Aorta (tissue), 5 donors: Measurements from ENCODE around the gene TRPM8. TPM values are rescaled to one million over a fixed set of nuclear protein-coding genes. Genes with fewer than 3 reads are reported as not detected.

Source experiments
- ATAC-seq: fragments of 200-7000 bp; cut with Tn5 transposase; one replicate; pipeline ENCODE4 v1.9.1; 2022; ENCODE audit warnings: moderate library complexity; ENCODE audit not compliant: low FRiP score
- DNase-seq, 2 donors: peaks; one replicate each; pipeline ENCODE4 v3.0.0-alpha.2; 2020
- H3K27ac ChIP-seq, 2 donors: one replicate each; pipeline ENCODE4 v1.5.1; 2013; ENCODE audit warnings: low read length in 2 of 2, mild to moderate bottlenecking in 2 of 2, moderate library complexity in 2 of 2, control low read depth in 1 of 2, inconsistent platforms in 1 of 2, low read depth in 1 of 2
- H3K27me3 ChIP-seq, 2 donors: one replicate each; pipeline ENCODE4 v1.6.1; 2013; ENCODE audit warnings: control low read depth in 1 of 2, low read length in 1 of 2, mild to moderate bottlenecking in 1 of 2, moderate library complexity in 1 of 2; ENCODE audit not compliant: insufficient read depth in 2 of 2, control insufficient read depth in 1 of 2
- H3K36me3 ChIP-seq, 2 donors: one replicate each; pipeline ENCODE4 v1.6.1; 2013; ENCODE audit warnings: control low read depth in 1 of 2, low read length in 1 of 2, mild to moderate bottlenecking in 1 of 2; ENCODE audit not compliant: insufficient read depth in 2 of 2, control insufficient read depth in 1 of 2
- H3K4me1 ChIP-seq, 2 donors: one replicate each; pipeline ENCODE4 v1.6.1; 2013; ENCODE audit warnings: low read length in 2 of 2, control low read depth in 1 of 2, mild to moderate bottlenecking in 1 of 2, moderate library complexity in 1 of 2; ENCODE audit not compliant: insufficient read depth in 2 of 2, control insufficient read depth in 1 of 2
- H3K4me3 ChIP-seq, 2 donors: one replicate each; pipeline ENCODE4 v1.5.1; 2013; ENCODE audit warnings: low read length in 2 of 2, control low read depth in 1 of 2, mild to moderate bottlenecking in 1 of 2
- H3K9me3 ChIP-seq: one replicate; pipeline ENCODE4 v1.6.1; 2013; ENCODE audit warnings: mild to moderate bottlenecking, low read length; ENCODE audit not compliant: control insufficient read depth
- WGBS, 2 donors: extraction: QIAGEN DNeasy Blood & Tissue Kit; methylation state at CpG; one replicate each; pipeline ENCODE4 v1.1.7; 2013; 5-methylcytosine and 5-hydroxymethylcytosine counted together
- intact Hi-C, 2 donors: fragments of 100-400 bp; cut with DNase I; formaldehyde crosslinking; loops; one replicate each; pipeline versions ENCODE4 v1.14.2 to v1.15.0; 2022
- polyA plus RNA-seq, 2 donors: library from polyadenylated mRNA; stranded (reverse); fragments of 200-250 nt; gene quantifications; one replicate each; pipeline ENCODE4 v1.2.3, GENCODE V29; 2013
- total RNA-seq, 2 donors: library from RNA; stranded (reverse); fragmentation: NEBNext Ultra II Directional; extraction: Animal tissue kit (Norgen Biotek cat#: 25700); gene quantifications; one replicate each; pipeline ENCODE4 v1.2.1, GENCODE V29; 2021
- donor health status: healthy with polysubstance abuse.
- donor health status: Bipolar disorder and iron deficiency.
- donor health status: DM: no; HTN: no; CAD: no.
- donor health status: DM: no; HTN: no; CAD: no.
- donor health status: DM: yes; HTN: yes; CAD: no.

The TRPM8 gene
- total and polyA plus RNA-seq, 4 donors, result not detected

- peaks cover 1% of the 10 kb centered on the region for H3K9me3 ChIP-seq
- no peaks in the 10 kb centered on the region for H3K36me3 ChIP-seq
- H3K4me3 ChIP-seq, result no peak overlapping the region
- H3K4me1 ChIP-seq, result no peaks in the 10 kb centered on the region
- peaks cover 0 to 1% of the 10 kb centered on the region in 2 donors for H3K27me3 ChIP-seq
- no peak overlapping the region for H3K27ac ChIP-seq
- WGBS, 2 donors, result 96 to 98% methylated on average over 1 of the region's 1 CpG
- ATAC-seq (no peak), DNase-seq (no peak)
- intact Hi-C loops, result no loop called here
Observed at GRCh38 chr2:233944269-233944668, 27.1 kb downstream of the TRPM8 start.

- DNase-seq (no peak), ATAC-seq (no peak)
- 71 to 79% methylated on average over 1 of the region's 1 CpG for WGBS, 2 donors
- Histone ChIP-seq H3K36me3 (no peaks in the 10 kb centered on the region), H3K4me3 (no peak overlapping the region), H3K27ac (no peak overlapping the region), H3K4me1 (no peaks in the 10 kb centered on the region), H3K9me3 (peaks cover 1% of the 10 kb centered on the region), H3K27me3 (no peaks in the 10 kb centered on the region)
- intact Hi-C loops, result no loop called here
Observed at GRCh38 chr2:233944722-233945121, 27.5 kb downstream of the TRPM8 start.

GRCh38 chr2:233945146-233945545 lies 28.0 kb downstream of the TRPM8 start:
- no peak overlapping the region for H3K4me3 ChIP-seq
- WGBS, 2 donors, result 91 to 93% methylated on average over 3 of the region's 3 CpGs

GRCh38 chr2:233950078-233950825 lies 33.1 kb downstream of the TRPM8 start:
- no peak for DNase-seq
- Histone ChIP-seq H3K27ac (no peak overlapping the region), H3K4me3 (no peak overlapping the region), H3K36me3 (no peaks in the 10 kb centered on the region), H3K9me3 (no peaks in the 10 kb centered on the region), H3K4me1 (no peaks in the 10 kb centered on the region), H3K27me3 (no peaks in the 10 kb centered on the region)
- ATAC-seq, result no peak
- intact Hi-C loops, result no loop called here
- WGBS, 2 donors, result 83 to 84% methylated on average over 13 of the region's 13 CpGs

More at GRCh38 chr2:233945146-233945545, 28.0 kb downstream of the TRPM8 start:
- ATAC-seq (no peak), DNase-seq (no peak)
- H3K9me3 ChIP-seq, result peaks cover 1% of the 10 kb centered on the region
- H3K36me3 ChIP-seq, result no peaks in the 10 kb centered on the region
- no peak overlapping the region for H3K27ac ChIP-seq
- no peaks in the 10 kb centered on the region for H3K4me1 ChIP-seq
- intact Hi-C loops, result no loop called here
- H3K27me3 ChIP-seq, result no peaks in the 10 kb centered on the region

- no peak for ATAC-seq
- DNase-seq, result no peak
- WGBS, 2 donors, result 67 to 76% methylated on average over 7 of the region's 7 CpGs
- Histone ChIP-seq H3K4me1 (no peaks in the 10 kb centered on the region), H3K4me3 (no peak overlapping the region), H3K9me3 (no peaks in the 10 kb centered on the region), H3K36me3 (no peaks in the 10 kb centered on the region), H3K27ac (no peak overlapping the region), H3K27me3 (no peaks in the 10 kb centered on the region)
- intact Hi-C loops, result no loop called here
Observed at GRCh38 chr2:233952335-233952734, 35.2 kb downstream of the TRPM8 start.

- Histone ChIP-seq H3K36me3 (no peaks in the 10 kb centered on the region), H3K27ac (no peak overlapping the region), H3K4me3 (no peak overlapping the region), H3K4me1 (no peaks in the 10 kb centered on the region), H3K9me3 (no peaks in the 10 kb centered on the region), H3K27me3 (no peaks in the 10 kb centered on the region)
- ATAC-seq (no peak), DNase-seq (no peak)
- intact Hi-C loops, result no loop called here
- WGBS, 2 donors, result 31 to 45% methylated on average over 7 of the region's 7 CpGs
Observed at GRCh38 chr2:233953087-233953801, 36.1 kb downstream of the TRPM8 start.

- H3K9me3 ChIP-seq, result no peaks in the 10 kb centered on the region
- H3K27me3 ChIP-seq, result no peaks in the 10 kb centered on the region
- intact Hi-C loops, result no loop called here
- no peak overlapping the region for H3K27ac ChIP-seq
- WGBS, 2 donors, result 82 to 86% methylated on average over 2 of the region's 2 CpGs
- no peaks in the 10 kb centered on the region for H3K36me3 ChIP-seq
- H3K4me3 ChIP-seq, result no peak overlapping the region
- DNase-seq (no peak), ATAC-seq (no peak)
- H3K4me1 ChIP-seq, result no peaks in the 10 kb centered on the region
Observed at GRCh38 chr2:233960203-233960602, 43.0 kb downstream of the TRPM8 start.

GRCh38 chr2:233961905-233962304 lies 44.7 kb downstream of the TRPM8 start:
- DNase-seq, result no peak
- Histone ChIP-seq H3K4me1 (no peaks in the 10 kb centered on the region), H3K27me3 (no peaks in the 10 kb centered on the region), H3K9me3 (no peaks in the 10 kb centered on the region), H3K36me3 (no peaks in the 10 kb centered on the region), H3K4me3 (no peak overlapping the region), H3K27ac (no peak overlapping the region)
- intact Hi-C loops, result no loop called here
- ATAC-seq, result no peak
- 90 to 94% methylated on average over 7 of the region's 7 CpGs for WGBS, 2 donors

- ATAC-seq, result no peak
- WGBS, 2 donors, result 94% methylated on average over 9 of the region's 9 CpGs
- intact Hi-C loops, result no loop called here
- no peaks in the 10 kb centered on the region for H3K27me3 ChIP-seq
- H3K4me1 ChIP-seq, result no peaks in the 10 kb centered on the region
- no peak overlapping the region for H3K4me3 ChIP-seq
- no peaks in the 10 kb centered on the region for H3K36me3 ChIP-seq
- no peak for DNase-seq
- no peaks in the 10 kb centered on the region for H3K9me3 ChIP-seq
- no peak overlapping the region for H3K27ac ChIP-seq
Observed at GRCh38 chr2:233964581-233964980, 47.4 kb downstream of the TRPM8 start.
